Measurements from ENCODE around the gene NEK11.

NEK11 gene

GRCh38 chr3:131008326-131008725 lies 18.4 kb upstream of the NEK11 start:
- Histone ChIP-seq H3K79me2 (ENCODE audit: insufficient read depth, low read length) (no peaks in the 10 kb centered on the region), H3K4me3 (ENCODE audit: low read length, poor library complexity, severe bottlenecking) (no peak overlapping the region), H2AFZ (ENCODE audit: low read length) (no peak overlapping the region), H3K9me3 (ENCODE audit: insufficient read depth, low read depth, low read length) (no peaks in the 10 kb centered on the region), H3K4me2 (ENCODE audit: low read depth, low read length, poor library complexity, severe bottlenecking) (no peak overlapping the region), H3F3A (ENCODE audit: low read depth) (peaks cover 8% of the 10 kb centered on the region), H3K4me1 (ENCODE audit: insufficient read depth, low read length, poor library complexity, severe bottlenecking) (peaks cover 57% of the 10 kb centered on the region), H3K36me3 (ENCODE audit: insufficient read depth, low read length) (peaks cover 35% of the 10 kb centered on the region; the same call in 1 of the 2 replicates), H3K9ac (ENCODE audit: low read depth, low read length, poor library complexity, severe bottlenecking) (no peak overlapping the region), H4K20me1 (ENCODE audit: insufficient read depth, low read length, poor library complexity, severe bottlenecking) (no peaks in the 10 kb centered on the region), H3K9me2 (replicated peaks; ENCODE audit: low read depth, low read length) (no peaks in the 10 kb centered on the region), H3K27me3 (ENCODE audit: insufficient read depth, low read length, poor library complexity, severe bottlenecking) (no peaks in the 10 kb centered on the region)
- TF ChIP-seq EZH2phosphoT487 (IDR thresholded peaks at IDR 0.05; ENCODE audit: borderline replicate concordance): no peak

GRCh38 chr3:131009698-131010097 lies 17.0 kb upstream of the NEK11 start:
- Histone ChIP-seq H3K27me3 (ENCODE audit: insufficient read depth, low read length, poor library complexity, severe bottlenecking) (no peaks in the 10 kb centered on the region), H3K9me2 (replicated peaks; ENCODE audit: low read depth, low read length) (no peaks in the 10 kb centered on the region), H3K36me3 (ENCODE audit: insufficient read depth, low read length) (peaks cover 43% of the 10 kb centered on the region), H3K4me3 (ENCODE audit: low read length, poor library complexity, severe bottlenecking) (peak overlapping the region; percentile 34), H3K9ac (ENCODE audit: low read depth, low read length, poor library complexity, severe bottlenecking) (no peak overlapping the region), H2AFZ (ENCODE audit: low read length) (no peak overlapping the region), H3K4me2 (ENCODE audit: low read depth, low read length, poor library complexity, severe bottlenecking) (peak overlapping the region; percentile 57), H3K9me3 (ENCODE audit: insufficient read depth, low read depth, low read length) (no peaks in the 10 kb centered on the region), H3K4me1 (ENCODE audit: insufficient read depth, low read length, poor library complexity, severe bottlenecking) (peaks cover 50% of the 10 kb centered on the region), H3F3A (ENCODE audit: low read depth) (peaks cover 8% of the 10 kb centered on the region), H3K79me2 (ENCODE audit: insufficient read depth, low read length) (no peaks in the 10 kb centered on the region), H4K20me1 (ENCODE audit: insufficient read depth, low read length, poor library complexity, severe bottlenecking) (no peaks in the 10 kb centered on the region)
- TF ChIP-seq EZH2phosphoT487 (IDR thresholded peaks at IDR 0.05; ENCODE audit: borderline replicate concordance): no peak
- TF ChIP-seq CTCF (conservative IDR thresholded peaks at IDR 0.05; ENCODE audit: low read length): no peak

- H4K20me1 ChIP-seq (ENCODE audit: insufficient read depth, low read length, poor library complexity, severe bottlenecking): no peaks in the 10 kb centered on the region
- H3K4me1 ChIP-seq (ENCODE audit: insufficient read depth, low read length, poor library complexity, severe bottlenecking): peaks cover 53% of the 10 kb centered on the region
- H2AFZ ChIP-seq (ENCODE audit: low read length): no peak overlapping the region
- H3K9ac ChIP-seq (ENCODE audit: low read depth, low read length, poor library complexity, severe bottlenecking): no peak overlapping the region
- H3K4me3 ChIP-seq (ENCODE audit: low read length, poor library complexity, severe bottlenecking): no peak overlapping the region
- H3K27me3 ChIP-seq (ENCODE audit: insufficient read depth, low read length, poor library complexity, severe bottlenecking): no peaks in the 10 kb centered on the region
- H3K79me2 ChIP-seq (ENCODE audit: insufficient read depth, low read length): peaks cover 23% of the 10 kb centered on the region
- peaks cover 33% of the 10 kb centered on the region for H3K36me3 ChIP-seq (ENCODE audit: insufficient read depth, low read length)
- TF ChIP-seq EZH2phosphoT487 (IDR thresholded peaks at IDR 0.05; ENCODE audit: borderline replicate concordance) (no peak), CTCF (conservative IDR thresholded peaks at IDR 0.05; ENCODE audit: low read length) (no peak)
- H3F3A ChIP-seq (ENCODE audit: low read depth): no peaks in the 10 kb centered on the region
- H3K4me2 ChIP-seq (ENCODE audit: low read depth, low read length, poor library complexity, severe bottlenecking): peak overlapping the region; percentile 93
- no peaks in the 10 kb centered on the region for H3K9me3 ChIP-seq (ENCODE audit: insufficient read depth, low read depth, low read length)
- no peaks in the 10 kb centered on the region for H3K9me2 ChIP-seq (replicated peaks; ENCODE audit: low read depth, low read length)
Measured at GRCh38 chr3:131018970-131019369, 7.7 kb upstream of the NEK11 start.

- H3F3A ChIP-seq (ENCODE audit: low read depth): no peaks in the 10 kb centered on the region
- H2AFZ ChIP-seq (ENCODE audit: low read length): no peak overlapping the region
- no peaks in the 10 kb centered on the region for H3K9me2 ChIP-seq (replicated peaks; ENCODE audit: low read depth, low read length)
- peak overlapping the region; percentile 40 for H3K9ac ChIP-seq (ENCODE audit: low read depth, low read length, poor library complexity, severe bottlenecking)
- H4K20me1 ChIP-seq (ENCODE audit: insufficient read depth, low read length, poor library complexity, severe bottlenecking): no peaks in the 10 kb centered on the region
- TF ChIP-seq CTCF (conservative IDR thresholded peaks at IDR 0.05; ENCODE audit: low read length) (no peak), EZH2phosphoT487 (IDR thresholded peaks at IDR 0.05; ENCODE audit: borderline replicate concordance) (no peak)
- peak overlapping the region; percentile 56 for H3K4me3 ChIP-seq (ENCODE audit: low read length, poor library complexity, severe bottlenecking)
- peaks cover 35% of the 10 kb centered on the region for H3K79me2 ChIP-seq (ENCODE audit: insufficient read depth, low read length)
- H3K27me3 ChIP-seq (ENCODE audit: insufficient read depth, low read length, poor library complexity, severe bottlenecking): no peaks in the 10 kb centered on the region
- H3K9me3 ChIP-seq (ENCODE audit: insufficient read depth, low read depth, low read length): no peaks in the 10 kb centered on the region
- H3K36me3 ChIP-seq (ENCODE audit: insufficient read depth, low read length): peaks cover 20% of the 10 kb centered on the region; the same call in 1 of the 2 replicates
- H3K4me2 ChIP-seq (ENCODE audit: low read depth, low read length, poor library complexity, severe bottlenecking): peak overlapping the region; percentile 93
- H3K4me1 ChIP-seq (ENCODE audit: insufficient read depth, low read length, poor library complexity, severe bottlenecking): peaks cover 55% of the 10 kb centered on the region
Measured at GRCh38 chr3:131020122-131020693, 6.5 kb upstream of the NEK11 start.

All from Loucy (cell line).